Suprapubic skin (tissue), 4 donors: ENCODE data around the gene FXYD7. TPM values are rescaled to one million over a fixed set of nuclear protein-coding genes. Genes with fewer than 3 reads are reported as not detected.

Source experiments
- DNase-seq, 2 donors: peaks; one replicate each; pipeline ENCODE4 v3.0.0-alpha.2; 2019; ENCODE audit warnings: low spot score in 2 of 2
- H3K27ac ChIP-seq: fragments of 200-600 bp; sonication (generic); one replicate; pipeline ENCODE4 v1.5.1; 2019
- H3K27me3 ChIP-seq: fragments of 200-600 bp; sonication (generic); one replicate; pipeline ENCODE4 v1.5.1; 2019
- H3K36me3 ChIP-seq: fragments of 200-600 bp; sonication (generic); one replicate; pipeline ENCODE4 v1.5.1; 2019
- H3K4me1 ChIP-seq: fragments of 200-600 bp; sonication (generic); one replicate; pipeline ENCODE4 v1.5.1; 2019
- H3K4me3 ChIP-seq: fragments of 200-600 bp; sonication (generic); one replicate; pipeline ENCODE4 v1.5.1; 2019; ENCODE audit warnings: mild to moderate bottlenecking
- H3K9me3 ChIP-seq: fragments of 200-600 bp; sonication (generic); one replicate; pipeline ENCODE4 v1.5.1; 2019
- EP300 ChIP-seq: sonication (generic); formaldehyde crosslinking; IDR thresholded peaks from one replicate; pipeline ENCODE4 v1.6.1; 2017; ENCODE audit warnings: antibody characterized with exemption
- POLR2A ChIP-seq, 2 donors: fragments of 450-650 bp; IDR thresholded peaks; one replicate each; pipeline ENCODE4 v1.6.1; 2017; ENCODE audit warnings: antibody characterized with exemption in 2 of 2, mild to moderate bottlenecking in 2 of 2, moderate library complexity in 2 of 2
- POLR2AphosphoS5 ChIP-seq, 3 donors: sonication (generic); formaldehyde crosslinking; IDR thresholded peaks; one replicate each; pipeline ENCODE4 v1.6.1; 2017; ENCODE audit warnings: antibody characterized with exemption in 3 of 3
- WGBS: methylation state at CpG from one replicate; pipeline ENCODE4 v1.1.5; 2018; 5-methylcytosine and 5-hydroxymethylcytosine counted together
- total RNA-seq, 4 donors: library from RNA; depleted of rRNA; stranded (reverse); fragments of >200 nt; gene quantifications; one replicate each; pipeline ENCODE4 v1.1.0, GENCODE V29; 2016
- TF ChIP-seq, protein P1 (sequence below), 2 donors: fragments of 200-600 bp in 1 of 2; fragments of 450-650 bp in 1 of 2; sonication (generic) in 1 of 2; IDR thresholded peaks; one replicate each; pipeline ENCODE4 v1.5.1; 2016 to 2019; ENCODE audit warnings: antibody characterized with exemption in 2 of 2, mild to moderate bottlenecking in 1 of 2, moderate library complexity in 1 of 2

FXYD7 gene
- total RNA-seq, 4 donors from 2014 or later, result 2.2 TPM; not detected in 3

DNA sequence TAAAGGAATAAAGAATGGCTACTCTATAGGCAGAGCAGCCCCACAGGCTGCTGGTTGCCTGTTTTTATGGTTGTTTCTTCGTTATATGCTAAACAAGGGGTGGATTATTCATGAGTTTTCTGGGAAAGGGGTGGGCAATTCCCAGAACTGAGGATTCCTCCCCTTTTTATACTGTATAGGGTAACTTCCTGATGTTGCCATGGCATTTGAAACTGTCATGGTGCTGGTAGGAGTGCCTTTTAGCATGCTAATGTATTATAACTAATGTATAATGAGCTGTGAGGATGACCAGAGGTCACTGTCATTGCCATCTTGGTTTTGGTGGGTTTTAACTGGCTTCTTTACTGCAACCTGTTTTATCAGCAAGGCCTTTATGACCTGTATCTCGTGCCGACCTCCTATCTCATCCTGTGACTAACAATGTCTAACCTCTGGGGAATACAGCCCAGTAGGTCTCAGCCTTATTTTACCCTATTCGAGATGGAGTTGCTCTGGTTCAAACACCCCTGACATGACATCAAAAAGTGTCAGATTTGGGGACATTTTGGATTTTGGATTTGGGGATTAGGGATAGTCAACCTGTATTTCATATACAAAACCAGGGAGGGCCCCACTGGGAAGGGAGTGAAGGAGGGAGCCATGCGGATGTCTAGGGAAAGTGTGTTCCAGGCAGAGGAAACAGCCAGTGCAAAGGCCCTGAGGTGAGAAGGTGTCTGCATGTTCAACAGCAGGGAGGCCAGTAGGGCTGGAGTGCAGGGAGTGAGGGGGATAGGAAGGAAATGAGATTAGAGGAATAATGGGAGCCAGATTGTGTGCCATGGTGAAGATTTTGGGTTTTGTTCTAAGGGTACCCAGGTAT lies 22.4 kb downstream of the FXYD7 start:
- Histone ChIP-seq H3K27me3 (no peaks in the 10 kb centered on the region), H3K36me3 (peaks cover 77% of the 10 kb centered on the region), H3K27ac (no peak overlapping the region), H3K9me3 (peaks cover 4% of the 10 kb centered on the region), H3K4me3 (no peak overlapping the region), H3K4me1 (peaks cover 24% of the 10 kb centered on the region)
- TF ChIP-seq POLR2AphosphoS5 (IDR thresholded peaks at IDR 0.05), result no peak
- TF ChIP-seq, protein P1, sequence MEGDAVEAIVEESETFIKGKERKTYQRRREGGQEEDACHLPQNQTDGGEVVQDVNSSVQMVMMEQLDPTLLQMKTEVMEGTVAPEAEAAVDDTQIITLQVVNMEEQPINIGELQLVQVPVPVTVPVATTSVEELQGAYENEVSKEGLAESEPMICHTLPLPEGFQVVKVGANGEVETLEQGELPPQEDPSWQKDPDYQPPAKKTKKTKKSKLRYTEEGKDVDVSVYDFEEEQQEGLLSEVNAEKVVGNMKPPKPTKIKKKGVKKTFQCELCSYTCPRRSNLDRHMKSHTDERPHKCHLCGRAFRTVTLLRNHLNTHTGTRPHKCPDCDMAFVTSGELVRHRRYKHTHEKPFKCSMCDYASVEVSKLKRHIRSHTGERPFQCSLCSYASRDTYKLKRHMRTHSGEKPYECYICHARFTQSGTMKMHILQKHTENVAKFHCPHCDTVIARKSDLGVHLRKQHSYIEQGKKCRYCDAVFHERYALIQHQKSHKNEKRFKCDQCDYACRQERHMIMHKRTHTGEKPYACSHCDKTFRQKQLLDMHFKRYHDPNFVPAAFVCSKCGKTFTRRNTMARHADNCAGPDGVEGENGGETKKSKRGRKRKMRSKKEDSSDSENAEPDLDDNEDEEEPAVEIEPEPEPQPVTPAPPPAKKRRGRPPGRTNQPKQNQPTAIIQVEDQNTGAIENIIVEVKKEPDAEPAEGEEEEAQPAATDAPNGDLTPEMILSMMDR (IDR thresholded peaks at IDR 0.05), result no peak
- TF ChIP-seq EP300, result no peak
- TF ChIP-seq POLR2A (IDR thresholded peaks at IDR 0.05), result no peak
- DNase-seq, result peak; percentile 16 to 35
- WGBS, result 70% methylated on average over 5 of the region's 5 CpGs

DNA sequence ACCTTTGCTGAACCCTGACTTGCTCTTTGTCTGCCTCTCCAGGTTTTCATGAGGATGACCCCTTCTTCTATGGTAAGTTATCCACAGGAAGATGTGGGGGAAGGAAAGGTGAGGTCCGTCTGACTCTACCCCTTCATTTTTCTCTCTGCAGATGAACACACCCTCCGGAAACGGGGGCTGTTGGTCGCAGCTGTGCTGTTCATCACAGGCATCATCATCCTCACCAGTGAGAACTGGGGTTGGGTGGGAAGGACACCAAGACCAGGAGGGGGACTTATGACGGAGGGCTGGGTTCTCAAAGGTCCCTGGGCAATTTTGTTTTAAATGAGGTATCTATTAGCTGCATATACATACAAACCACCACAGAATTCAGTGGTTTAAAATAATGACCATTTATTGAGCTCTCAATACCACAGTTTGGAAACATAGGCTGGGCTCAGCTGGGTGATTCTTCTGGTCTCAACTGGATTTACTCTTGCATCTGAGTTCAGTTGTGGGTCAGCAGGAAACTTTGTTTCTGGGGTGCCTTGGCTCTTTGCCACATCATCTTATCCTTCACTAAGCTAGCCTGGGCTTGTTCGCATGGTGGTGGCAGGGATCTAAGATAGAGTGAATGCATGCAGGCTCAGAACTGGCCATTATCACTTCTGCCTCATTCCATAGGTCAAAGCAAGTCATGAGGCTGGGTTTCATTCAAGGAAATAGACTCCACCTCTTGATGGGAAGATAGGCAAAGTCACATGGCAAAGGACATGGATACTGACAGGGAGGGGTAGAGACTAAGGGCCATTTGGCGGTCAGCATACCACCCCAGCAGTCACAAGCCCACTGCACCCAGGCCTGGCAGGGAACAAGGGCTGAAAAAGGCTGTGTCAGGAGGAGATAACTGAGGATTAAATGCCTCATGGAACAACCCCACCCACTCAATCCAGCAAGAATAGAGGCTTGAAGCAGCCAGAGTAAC lies 23.3 kb downstream of the FXYD7 start:
- Histone ChIP-seq H3K36me3 (peaks cover 68% of the 10 kb centered on the region), H3K9me3 (peaks cover 4% of the 10 kb centered on the region)
- DNase-seq, result peak; percentile 18 to 44

DNA sequence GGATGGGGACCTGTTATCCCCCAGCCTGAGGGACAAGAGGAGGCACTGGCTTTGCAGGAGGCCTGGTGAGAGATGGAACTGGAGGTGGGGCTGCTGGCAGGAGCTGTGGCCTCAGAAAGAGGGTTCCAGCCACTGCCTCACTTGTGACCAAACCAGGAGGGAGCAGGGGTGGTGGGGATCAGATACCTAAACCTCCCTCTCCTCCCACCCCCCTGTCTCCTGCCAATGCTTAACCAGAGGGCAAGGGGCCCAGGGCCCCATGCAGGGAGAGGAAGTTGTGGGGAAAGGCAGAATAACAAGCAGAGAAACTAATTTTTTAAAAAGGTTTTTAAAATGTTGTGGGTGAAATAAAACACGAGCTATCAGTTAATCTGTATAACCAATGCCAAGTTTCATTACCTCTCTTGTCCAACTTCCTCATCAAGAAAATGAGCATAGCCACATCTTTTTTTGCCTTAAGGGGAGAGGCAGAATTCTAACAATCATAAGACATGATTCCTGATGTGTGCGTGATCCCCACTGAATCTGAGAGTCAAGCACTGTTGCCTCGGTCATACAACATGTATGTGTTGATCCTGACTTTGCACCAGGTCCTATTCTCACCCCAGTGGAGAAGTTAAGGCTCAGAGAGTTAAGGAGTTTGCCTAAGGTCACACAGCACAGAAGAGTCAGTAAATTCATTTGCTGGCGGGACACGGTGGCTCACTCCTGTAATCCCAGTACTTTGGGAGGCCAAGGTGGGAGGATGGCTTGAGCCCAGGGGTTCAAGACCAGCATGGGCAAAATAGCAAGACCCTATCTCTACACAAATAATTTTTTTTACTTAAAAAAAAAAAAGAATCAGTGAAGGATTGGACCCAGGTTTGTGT lies 24.4 kb downstream of the FXYD7 start:
- TF ChIP-seq, protein P1 (IDR thresholded peaks at IDR 0.05), result no peak
- TF ChIP-seq POLR2A (IDR thresholded peaks at IDR 0.05) (no peak), POLR2AphosphoS5 (IDR thresholded peaks at IDR 0.05) (no peak), EP300 (no peak)
- peaks cover 4% of the 10 kb centered on the region for H3K9me3 ChIP-seq
- H3K27ac ChIP-seq, result peak overlapping the region; percentile 51
- 43% methylated on average over 5 of the region's 5 CpGs for WGBS
- H3K27me3 ChIP-seq, result no peaks in the 10 kb centered on the region
- DNase-seq, result peak in 1 of 2 donors; percentile 47
- peaks cover 24% of the 10 kb centered on the region for H3K4me1 ChIP-seq
- H3K4me3 ChIP-seq, result no peak overlapping the region
- H3K36me3 ChIP-seq, result peaks cover 57% of the 10 kb centered on the region

More for the DNA sequence above, 23.3 kb downstream of the FXYD7 start:
- Histone ChIP-seq H3K27me3 (no peaks in the 10 kb centered on the region), H3K4me1 (peaks cover 24% of the 10 kb centered on the region), H3K4me3 (no peak overlapping the region), H3K27ac (peak overlapping the region; percentile 51)
- TF ChIP-seq POLR2A (IDR thresholded peaks at IDR 0.05) (no peak), POLR2AphosphoS5 (IDR thresholded peaks at IDR 0.05) (no peak), EP300 (no peak)
- TF ChIP-seq, protein P1 (IDR thresholded peaks at IDR 0.05), result no peak
- 93% methylated on average over 7 of the region's 7 CpGs for WGBS

DNA sequence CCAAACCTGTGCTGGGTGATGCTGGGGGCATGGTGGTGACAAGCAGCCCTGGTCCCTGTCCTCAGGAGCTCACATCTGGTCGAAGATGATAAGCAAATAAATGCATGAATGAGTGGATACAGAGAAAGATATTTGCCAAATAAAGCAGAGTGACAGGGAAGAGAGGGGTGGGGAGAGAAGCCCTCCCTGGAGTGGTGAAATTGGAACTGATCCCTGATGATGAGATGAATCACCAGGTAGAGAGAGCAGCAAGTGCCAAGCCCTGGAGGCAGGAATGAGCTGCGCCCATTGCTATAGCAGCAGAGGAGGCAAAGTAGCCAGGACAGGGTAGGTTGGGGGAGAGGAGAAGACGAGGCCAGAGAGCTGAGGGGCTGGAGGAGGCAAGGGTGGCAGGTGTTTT lies 25.1 kb downstream of the FXYD7 start:
- DNase-seq, result no peak
- 56% methylated on average over 3 of the region's 3 CpGs for WGBS
- TF ChIP-seq POLR2A (IDR thresholded peaks at IDR 0.05), result no peak
- TF ChIP-seq EP300, result no peak
- TF ChIP-seq, protein P1 (IDR thresholded peaks at IDR 0.05), result no peak
- TF ChIP-seq POLR2AphosphoS5 (IDR thresholded peaks at IDR 0.05), result no peak
- Histone ChIP-seq H3K27me3 (no peaks in the 10 kb centered on the region), H3K27ac (no peak overlapping the region), H3K4me1 (peaks cover 24% of the 10 kb centered on the region), H3K36me3 (peaks cover 53% of the 10 kb centered on the region), H3K9me3 (peaks cover 4% of the 10 kb centered on the region), H3K4me3 (no peak overlapping the region)
